HepG2 (cell line): Measurements from ENCODE around the gene FDXR. TPM values are rescaled to one million over a fixed set of nuclear protein-coding genes. Genes with fewer than 3 reads are reported as not detected.

Source experiments
- ATAC-seq: fragments of 200-7000 bp; cut with Tn5 transposase; 3 replicates; pipeline ENCODE4 v1.9.1; 2020; ENCODE audit warnings: mild to moderate bottlenecking, moderate library complexity
- BruUV-seq: library from RNA; stranded (reverse); fragments of 400-500 nt; replicated peaks from 2 replicates; lab custom pipeline; 2021; lab: Mats Ljungman, UMichigan
- CTCF ChIA-PET: fragments of 300-600 bp; formaldehyde crosslinking; extraction: SDS; loops from one replicate; lab custom pipeline; 2021; ENCODE audit warnings: low total read pairs, inconsistent platforms, low intra/inter-chr PET ratio; lab: Yijun Ruan, JAX
- POLR2A ChIA-PET: fragments of 350-600 bp; sonication (Branson Sonifier 250); formaldehyde crosslinking; loops from one replicate; lab custom pipeline; 2020; ENCODE audit warnings: antibody characterized with exemption, inconsistent platforms; lab: Yijun Ruan, JAX
- DNase-seq: peaks from one replicate; pipeline ENCODE4 v3.0.0-alpha.2; 2015; ENCODE audit warnings: low spot score
- FAIRE-seq: peaks from 3 replicates; lab custom pipeline; 2011; peaks lifted over from hg19 to GRCh38; lab: Jason Lieb, UNC
- H2AFZ ChIP-seq: one replicate; pipeline ENCODE4 v1.6.1; 2011; ENCODE audit warnings: low read length, inconsistent platforms
- H3K27ac ChIP-seq: fragments of 300-600 bp; 3 replicates; pipeline ENCODE4 v1.8.0; 2011; ENCODE audit warnings: mixed run types, mild to moderate bottlenecking, mixed read lengths, low read length, inconsistent platforms; ENCODE audit not compliant: insufficient read depth; ENCODE audit errors: extremely low read length
- H3K27me3 ChIP-seq, 2 experiments: fragments of 200-600 bp in 1 of 2; 2 replicates in 1 of 2; 3 replicates in 1 of 2; pipeline versions ENCODE4 v1.6.0 to v1.8.0; 2011; ENCODE audit warnings: low read length in 2 of 2, mild to moderate bottlenecking in 2 of 2, moderate library complexity in 2 of 2, inconsistent platforms in 1 of 2; ENCODE audit not compliant: insufficient read depth in 2 of 2, control insufficient read depth in 1 of 2
- H3K36me3 ChIP-seq, 2 experiments: fragments of 200-600 bp in 1 of 2; replicated peaks in 1 of 2; 2 replicates in 1 of 2; 3 replicates in 1 of 2; pipeline versions ENCODE4 v1.5.1 to v1.8.0; 2011; ENCODE audit warnings: low read length in 2 of 2, inconsistent platforms in 1 of 2; ENCODE audit not compliant: insufficient read depth in 2 of 2, control insufficient read depth in 1 of 2
- H3K4me1 ChIP-seq: 2 replicates; pipeline ENCODE4 v1.5.1; 2012; ENCODE audit warnings: low read length, inconsistent platforms; ENCODE audit not compliant: insufficient read depth
- H3K4me2 ChIP-seq: 2 replicates; pipeline ENCODE4 v1.6.0; 2011; ENCODE audit warnings: low read depth, low read length, inconsistent platforms
- H3K4me3 ChIP-seq, 3 experiments: fragments of 200-600 bp in 1 of 3; sonication (generic), shearing (Covaris generic) in 1 of 3; replicated peaks in 1 of 3; 2 replicates each; pipeline ENCODE4 v1.5.1; 2011 to 2016; ENCODE audit warnings: low read length in 3 of 3, inconsistent platforms in 2 of 3, low read depth in 2 of 3, mild to moderate bottlenecking in 2 of 3, control low read depth in 1 of 3, mixed read lengths in 1 of 3; ENCODE audit not compliant: insufficient read depth in 1 of 3
- H3K79me2 ChIP-seq: one replicate; pipeline ENCODE4 v1.6.1; 2011; ENCODE audit warnings: low read length, inconsistent platforms; ENCODE audit not compliant: insufficient read depth
- H3K9ac ChIP-seq: 2 replicates; pipeline ENCODE4 v1.6.0; 2011; ENCODE audit warnings: mild to moderate bottlenecking, low read depth, low read length, inconsistent platforms; ENCODE audit not compliant: insufficient read depth
- H3K9me3 ChIP-seq: 2 replicates; pipeline ENCODE4 v1.5.1; 2012; ENCODE audit warnings: mild to moderate bottlenecking, low read length
- H4K20me1 ChIP-seq: 2 replicates; pipeline ENCODE4 v1.6.0; 2011; ENCODE audit warnings: inconsistent platforms, mild to moderate bottlenecking, low read length, moderate library complexity; ENCODE audit not compliant: insufficient read depth
- ATF7-NPFF ChIP-seq: sonication (generic); formaldehyde crosslinking; IDR thresholded peaks from 2 replicates; pipeline ENCODE4 v1.8.1; 2023; ENCODE audit warnings: mild to moderate bottlenecking, low read depth, missing genetic modification reagents, moderate library complexity
- CENPBD1 ChIP-seq: sonication (generic); formaldehyde crosslinking; IDR thresholded peaks from 2 replicates; pipeline ENCODE4 v1.8.0; 2022; ENCODE audit warnings: missing genetic modification reagents, low read depth, mild to moderate bottlenecking, borderline replicate concordance
- EEA1 ChIP-seq: sonication (generic); formaldehyde crosslinking; IDR thresholded peaks from 2 replicates; pipeline ENCODE4 v1.5.1; 2020; ENCODE audit warnings: mild to moderate bottlenecking, missing genetic modification reagents, borderline replicate concordance
- EHMT2 ChIP-seq: fragments of 200-600 bp; sonication (generic); IDR thresholded peaks from 2 replicates; pipeline ENCODE4 v1.7.0; 2017; ENCODE audit warnings: antibody characterized with exemption, low read depth, low read length, borderline replicate concordance
- ETV5 ChIP-seq: IDR thresholded peaks from 2 replicates; pipeline ENCODE4 v1.6.1; 2018; ENCODE audit warnings: missing biosample characterization, missing genetic modification reagents, inconsistent platforms, borderline replicate concordance
- FLYWCH1 ChIP-seq: sonication (generic); formaldehyde crosslinking; IDR thresholded peaks from 2 replicates; pipeline ENCODE4 v1.8.1; 2023; ENCODE audit warnings: mild to moderate bottlenecking, missing genetic modification reagents
- KLF6 ChIP-seq: IDR thresholded peaks from 2 replicates; pipeline ENCODE4 v1.8.0; 2016; ENCODE audit warnings: missing biosample characterization, missing genetic modification reagents
- TRIM24 ChIP-seq: sonication (generic); formaldehyde crosslinking; IDR thresholded peaks from 2 replicates; pipeline ENCODE4 v1.8.0; 2022; ENCODE audit warnings: mild to moderate bottlenecking, missing genetic modification reagents
- ZBTB3 ChIP-seq: sonication (generic); formaldehyde crosslinking; IDR thresholded peaks from 2 replicates; pipeline ENCODE4 v1.4.0; 2020; ENCODE audit warnings: low read depth, mild to moderate bottlenecking, moderate library complexity, missing genetic modification reagents, borderline replicate concordance
- ZNF17 ChIP-seq: sonication (generic); formaldehyde crosslinking; IDR thresholded peaks from 2 replicates; pipeline ENCODE4 v1.5.0; 2020; ENCODE audit warnings: mild to moderate bottlenecking, missing genetic modification reagents
- ZNF3 ChIP-seq: IDR thresholded peaks from 2 replicates; pipeline ENCODE4 v1.7.0; 2017; ENCODE audit warnings: inconsistent platforms
- ZNF616 ChIP-seq: sonication (generic); formaldehyde crosslinking; IDR thresholded peaks from 2 replicates; pipeline ENCODE4 v1.5.0; 2020; ENCODE audit warnings: low read depth, mild to moderate bottlenecking, missing genetic modification reagents
- WGBS: methylation state at CpG from one replicate; pipeline ENCODE4 v1.1.6; 2017; ENCODE audit warnings: low lambda C conversion rate; 5-methylcytosine and 5-hydroxymethylcytosine counted together
- in situ Hi-C: cut with HindIII; loops from 2 replicates; pipeline ENCODE4 v1.10.0; 2017; ENCODE audit warnings: low pct_unique_long_range_greater_than_20kb; ENCODE audit not compliant: extremely low pct_ligation_motif_present
- intact Hi-C: fragments of 100-400 bp; cut with micrococcal nuclease; formaldehyde crosslinking; loops from one replicate; pipeline ENCODE4 v1.10.0; 2022; ENCODE audit not compliant: unreplicated experiment
- polyA plus RNA-seq, 8 experiments: library from polyadenylated mRNA; depleted of rRNA in 3 of 8; stranded (reverse) in 7 of 8; unstranded in 1 of 8; fragments of >200 nt; fragmentation: Illumina TruSeq in 4 of 8; extraction: Trizol in 4 of 8; gene quantifications; 2 replicates each; pipeline versions ENCODE4 v1.2.1 to v1.2.3, GENCODE V29; 2011 to 2016; ENCODE audit warnings: low read depth in 4 of 8, missing spikeins in 1 of 8, mixed read lengths in 1 of 8; ENCODE audit not compliant: insufficient read depth in 1 of 8
- total RNA-seq, 5 experiments: library from RNA; depleted of rRNA; stranded (reverse); fragments of >200 nt; fragmentation: Illumina TruSeq; extraction: Trizol; gene quantifications; 2 replicates each; pipeline ENCODE4 v1.2.3, GENCODE V29; 2016; ENCODE audit warnings: low read depth in 1 of 5

The FDXR gene
- total and polyA plus RNA-seq, 2 of the 13 experiments (the other 11 are each of a cell fraction or from before 2014, with no cell fraction given): 23.4 to 116 TPM

GRCh38 chr17:74825952-74826719, 46.7 kb downstream of the FDXR start (continued):
- no peak for TF ChIP-seq ZNF17 (CRISPR knock-in tag)
- no peak for TF ChIP-seq FLYWCH1 (CRISPR knock-in tag)
- TF ChIP-seq ZNF3 (CRISPR knock-in tag): no peak
- no peak for TF ChIP-seq TRIM24

GRCh38 chr17:74824961-74825627, 47.7 kb downstream of the FDXR start:
- H3K79me2 ChIP-seq: no peaks in the 10 kb centered on the region
- DNase-seq (no peak), ATAC-seq (no peak), FAIRE-seq (no peak)
- intact Hi-C loops (no loop called here), in situ Hi-C loops (no loop called here)
- no peaks in the 10 kb centered on the region for H3K4me1 ChIP-seq
- H3K4me3 ChIP-seq: no peak overlapping the region
- H3K9ac ChIP-seq: no peak overlapping the region
- H3K27me3 ChIP-seq: no peaks in the 10 kb centered on the region
- H3K27ac ChIP-seq: no peak overlapping the region
- WGBS: 92% methylated on average over 10 of the region's 11 CpGs
- BruUV-seq: no TSS peak
- CTCF ChIA-PET: no interaction called here
- H4K20me1 ChIP-seq: no peaks in the 10 kb centered on the region
- TF ChIP-seq EHMT2 (no peak), ZNF616 (CRISPR knock-in tag) (no peak), ATF7-NPFF (no peak), KLF6 (CRISPR knock-in tag) (no peak), CENPBD1 (no peak), ETV5 (no peak), EEA1 (no peak), ZBTB3 (CRISPR knock-in tag) (no peak)
- POLR2A ChIA-PET: no interaction called here
- no peak overlapping the region for H2AFZ ChIP-seq
- H3K9me3 ChIP-seq: no peaks in the 10 kb centered on the region
- H3K36me3 ChIP-seq: peaks cover 2 to 4% of the 10 kb centered on the region in 2 experiments; a peak in 2 of 5 replicates
- H3K4me2 ChIP-seq: no peak overlapping the region
